GM18861 (cell line): ENCODE measurements around the gene EIF3K.

Experiments
- ATAC-seq: cut with Tn5 transposase; IDR thresholded peaks from one replicate; pipeline ENCODE4 v1.9.1; 2021; ENCODE audit not compliant: unreplicated experiment

Gene EIF3K

GRCh38 chr19:38649305-38650171, 30.6 kb downstream of the EIF3K start:
- no peak for ATAC-seq

- no peak for ATAC-seq
Measured at GRCh38 chr19:38650172-38650775, 31.3 kb downstream of the EIF3K start.

GRCh38 chr19:38650911-38651584, 32.1 kb downstream of the EIF3K start:
- no peak for ATAC-seq

GRCh38 chr19:38653028-38653571, 34.1 kb downstream of the EIF3K start:
- ATAC-seq = no peak

- no peak for ATAC-seq
Measured at GRCh38 chr19:38654628-38655055, 35.7 kb downstream of the EIF3K start.

GRCh38 chr19:38655148-38655824, 36.3 kb downstream of the EIF3K start:
- ATAC-seq = no peak

- ATAC-seq = no peak
Measured at GRCh38 chr19:38656171-38656981, 37.4 kb downstream of the EIF3K start.

GRCh38 chr19:38657633-38658222, 38.7 kb downstream of the EIF3K start:
- no peak for ATAC-seq

- ATAC-seq = no peak
Measured at GRCh38 chr19:38658462-38659306, 39.7 kb downstream of the EIF3K start.

- ATAC-seq = no peak
Measured at GRCh38 chr19:38660724-38661123, 41.7 kb downstream of the EIF3K start.

- no peak for ATAC-seq
Measured at GRCh38 chr19:38661136-38661535, 42.1 kb downstream of the EIF3K start.

GRCh38 chr19:38661996-38662395, 43.0 kb downstream of the EIF3K start:
- ATAC-seq = no peak

DNA sequence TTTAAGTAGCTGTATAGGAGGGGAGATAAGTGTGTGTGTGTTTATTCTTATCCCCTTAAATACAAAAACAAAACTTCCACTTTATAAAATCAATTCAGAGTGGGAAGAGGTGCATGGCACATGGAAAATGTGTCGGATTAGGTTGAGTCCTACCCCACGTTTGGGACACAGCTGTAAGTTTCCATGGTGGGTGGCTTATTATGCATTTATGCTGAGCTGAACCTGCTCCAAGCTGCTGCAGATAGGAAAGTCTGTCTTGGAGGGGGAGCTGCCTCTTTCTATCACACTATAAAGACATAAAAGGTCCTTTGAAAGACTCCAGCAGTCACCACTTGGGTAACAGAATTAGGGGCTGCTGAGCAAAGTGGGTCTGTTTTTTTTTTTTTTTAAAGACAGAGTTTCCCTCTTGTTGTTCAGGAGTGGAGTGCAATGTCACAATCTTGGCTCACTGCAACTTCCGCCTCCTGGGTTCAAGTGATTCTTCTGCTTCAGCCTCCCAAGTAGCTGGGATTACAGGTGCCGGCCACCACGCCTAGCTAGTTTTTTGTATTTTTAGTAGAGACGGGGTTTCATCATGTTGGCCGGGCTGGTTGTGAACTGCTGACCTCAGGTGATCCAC, 43.7 kb downstream of the EIF3K start:
- no peak for ATAC-seq

GRCh38 chr19:38663156-38663651, 44.2 kb downstream of the EIF3K start:
- no peak for ATAC-seq

DNA sequence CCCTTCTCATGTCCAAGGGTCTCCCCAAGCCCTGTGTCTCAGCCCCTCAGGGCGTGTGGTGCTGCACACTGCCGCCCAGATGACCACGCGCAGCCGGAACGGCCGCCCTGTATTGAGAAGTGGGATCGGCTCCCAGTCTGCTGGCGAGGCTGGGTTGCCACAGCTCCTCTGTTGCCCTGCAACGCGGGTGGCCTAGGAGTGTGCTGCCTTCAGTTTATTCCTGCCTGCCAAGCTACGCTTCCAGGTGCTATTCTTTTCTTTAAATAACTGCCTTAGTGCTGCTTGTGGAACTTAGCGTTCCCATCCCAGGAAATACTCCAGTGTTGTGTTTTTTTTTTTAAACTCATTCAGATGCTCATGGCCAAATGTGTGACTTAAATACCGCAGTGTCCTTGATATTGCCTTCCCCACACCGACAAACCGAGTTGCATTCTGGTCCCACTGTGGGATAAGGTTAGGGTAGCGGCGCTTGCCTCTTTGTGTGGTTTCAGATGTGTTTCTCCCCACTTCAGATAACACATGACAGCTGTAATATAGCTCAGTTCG, 45.0 kb downstream of the EIF3K start:
- no peak for ATAC-seq

DNA sequence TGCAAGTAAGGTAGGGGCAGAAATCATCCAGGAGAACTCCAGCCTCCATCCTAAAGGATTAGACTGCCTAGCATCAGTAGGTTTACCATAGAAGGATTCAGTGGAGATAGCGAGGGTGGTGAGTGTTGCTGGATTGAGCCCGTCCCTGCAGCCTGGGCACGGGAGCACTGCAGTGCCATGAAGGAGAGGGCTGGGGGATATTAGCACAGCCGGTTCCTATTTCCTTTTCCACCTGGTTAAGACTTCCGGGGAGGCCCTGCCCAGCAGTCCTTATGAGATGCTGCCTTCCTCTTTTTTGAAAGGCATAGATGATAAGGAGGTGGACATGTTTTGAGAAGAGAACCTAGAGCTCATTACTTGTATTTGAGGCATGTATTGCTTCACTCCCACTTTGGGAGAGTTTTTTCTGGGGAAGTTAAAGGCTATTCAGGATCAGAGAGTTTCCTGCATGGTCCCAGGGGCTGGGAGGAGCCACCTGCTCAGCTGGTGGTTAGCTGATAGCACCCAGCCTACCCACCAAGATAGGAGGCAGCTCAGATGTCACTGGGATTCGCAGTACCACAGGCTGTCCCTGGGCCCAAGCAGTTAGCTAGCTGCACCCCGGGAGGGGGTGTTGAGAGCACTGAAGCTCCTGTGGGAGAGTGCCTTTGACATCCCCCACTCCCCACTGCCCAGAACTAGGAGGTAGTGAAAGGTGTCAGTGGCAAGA, 45.7 kb downstream of the EIF3K start:
- ATAC-seq = no peak

- no peak for ATAC-seq
Measured at GRCh38 chr19:38665219-38665931, 46.4 kb downstream of the EIF3K start.
